BE2C (cell line): Measurements from ENCODE around the gene SMIM5.

Source experiments
- DNase-seq: peaks from one replicate; pipeline ENCODE4 v3.0.0-alpha.2; 2020
- H3K27me3 ChIP-seq: fragments of 250-450 bp; sonication (Bioruptor Pico); 2 replicates; pipeline ENCODE4 v1.5.1; 2020; ENCODE audit warnings: mild to moderate bottlenecking
- H3K36me3 ChIP-seq: fragments of 250-450 bp; sonication (Bioruptor Pico); 2 replicates; pipeline ENCODE4 v1.5.1; 2020; ENCODE audit warnings: mild to moderate bottlenecking
- H3K4me1 ChIP-seq: fragments of 250-450 bp; sonication (Bioruptor Pico); 2 replicates; pipeline ENCODE4 v1.5.1; 2020
- H3K4me3 ChIP-seq: 2 replicates; pipeline ENCODE4 v1.5.1; 2011; ENCODE audit warnings: low read depth, low read length
- H3K9me3 ChIP-seq: fragments of 250-450 bp; sonication (Bioruptor Pico); 2 replicates; pipeline ENCODE4 v1.5.1; 2020
- CTCF ChIP-seq: IDR thresholded peaks from 2 replicates; pipeline ENCODE4 v1.5.1; 2012; ENCODE audit warnings: mild to moderate bottlenecking, low read depth, low read length

Gene SMIM5

DNA sequence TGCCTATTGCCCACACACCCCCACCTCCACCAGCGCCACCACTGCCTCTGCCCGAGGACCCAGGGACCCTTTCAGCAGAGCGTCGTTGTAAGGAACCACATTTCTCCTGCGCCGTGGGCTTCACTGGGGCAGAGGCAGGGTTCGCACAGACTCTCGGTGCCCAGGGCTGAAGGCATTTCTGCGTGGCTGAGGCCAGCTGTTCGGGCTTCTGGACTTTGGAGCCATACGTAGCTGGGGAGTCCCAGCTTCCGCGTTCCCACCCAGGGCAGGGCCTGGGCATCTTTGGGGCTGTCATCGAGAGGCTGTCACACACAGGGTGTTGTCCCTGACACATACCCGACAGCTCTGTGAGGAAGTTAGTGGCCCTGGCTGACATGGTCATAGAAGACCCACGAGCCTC is 16.0 kb upstream of the SMIM5 start:
- Histone ChIP-seq H3K27me3 (no peaks in the 10 kb centered on the region), H3K4me3 (no peak overlapping the region), H3K4me1 (no peaks in the 10 kb centered on the region), H3K9me3 (no peaks in the 10 kb centered on the region), H3K36me3 (no peaks in the 10 kb centered on the region)
- DNase-seq = no peak
- no peak for TF ChIP-seq CTCF

GRCh38 chr17:75617675-75618074 is 15.6 kb upstream of the SMIM5 start:
- no peaks in the 10 kb centered on the region for H3K27me3 ChIP-seq
- H3K4me3 ChIP-seq = no peak overlapping the region
- no peaks in the 10 kb centered on the region for H3K36me3 ChIP-seq
- H3K9me3 ChIP-seq = no peaks in the 10 kb centered on the region
- H3K4me1 ChIP-seq = no peaks in the 10 kb centered on the region
- no peak for DNase-seq
- no peak for TF ChIP-seq CTCF

GRCh38 chr17:75619506-75620431 is 13.5 kb upstream of the SMIM5 start:
- peak; percentile 90 for DNase-seq
- Histone ChIP-seq H3K36me3 (no peaks in the 10 kb centered on the region), H3K4me3 (no peak overlapping the region), H3K4me1 (no peaks in the 10 kb centered on the region), H3K9me3 (no peaks in the 10 kb centered on the region), H3K27me3 (no peaks in the 10 kb centered on the region)
- TF ChIP-seq CTCF = peak; percentile 69

DNA sequence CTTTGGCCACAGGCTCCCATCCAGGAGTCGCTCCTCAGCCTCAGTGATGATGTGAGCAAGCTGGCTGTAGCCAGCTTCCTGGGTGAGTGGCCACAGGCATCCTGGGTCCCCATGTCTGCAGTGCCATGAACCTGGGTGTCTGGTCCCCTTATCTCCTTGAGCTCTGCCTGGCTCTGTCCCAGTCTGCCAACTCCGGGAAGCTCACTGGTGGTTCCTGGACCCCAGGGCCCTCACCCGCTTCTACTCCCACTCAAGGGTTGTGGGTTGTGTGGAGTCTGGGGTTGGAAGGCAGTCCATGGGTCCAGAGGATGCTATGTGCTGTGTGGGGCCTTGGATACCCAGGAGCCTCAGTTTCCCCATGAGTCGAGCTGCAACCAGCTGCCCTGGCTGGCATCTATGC is 11.7 kb upstream of the SMIM5 start:
- H3K4me1 ChIP-seq = peaks cover 5% of the 10 kb centered on the region
- H3K36me3 ChIP-seq = no peaks in the 10 kb centered on the region
- no peak for DNase-seq
- H3K27me3 ChIP-seq = no peaks in the 10 kb centered on the region
- TF ChIP-seq CTCF = no peak
- no peak overlapping the region for H3K4me3 ChIP-seq
- H3K9me3 ChIP-seq = no peaks in the 10 kb centered on the region

DNA sequence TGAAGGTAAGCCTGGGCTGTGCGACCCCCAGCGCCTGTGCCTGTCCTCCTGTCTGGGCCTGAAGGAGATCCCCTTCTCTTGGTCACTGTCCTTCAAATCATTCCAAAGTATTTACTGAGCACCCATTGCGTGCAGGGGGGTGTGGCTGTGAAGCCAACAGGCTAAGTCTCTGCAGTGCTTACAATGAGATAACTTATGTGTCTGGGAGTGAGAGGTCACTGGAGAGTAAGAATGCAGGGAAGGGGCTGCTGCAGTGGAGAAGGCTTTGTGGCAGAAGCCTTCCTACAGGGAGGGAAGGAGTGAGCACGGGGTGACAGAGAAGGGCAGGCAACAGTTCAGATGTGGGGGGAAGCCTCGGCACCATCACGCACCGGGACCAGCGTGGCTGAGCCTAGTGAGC is 11.2 kb upstream of the SMIM5 start:
- Histone ChIP-seq H3K9me3 (no peaks in the 10 kb centered on the region), H3K36me3 (no peaks in the 10 kb centered on the region), H3K4me1 (peaks cover 9% of the 10 kb centered on the region), H3K27me3 (no peaks in the 10 kb centered on the region), H3K4me3 (no peak overlapping the region)
- TF ChIP-seq CTCF = no peak
- no peak for DNase-seq

- no peaks in the 10 kb centered on the region for H3K27me3 ChIP-seq
- no peaks in the 10 kb centered on the region for H3K36me3 ChIP-seq
- H3K9me3 ChIP-seq = no peaks in the 10 kb centered on the region
- TF ChIP-seq CTCF = no peak
- H3K4me1 ChIP-seq = peaks cover 9% of the 10 kb centered on the region
- H3K4me3 ChIP-seq = no peak overlapping the region
- DNase-seq = no peak
These were observed 10.4 kb upstream of the SMIM5 start for GRCh38 chr17:75622771-75623273.
